Stimulated activated CD4-positive, alpha-beta T cell treated with anti-CD3 and anti-CD28 coated beads, Interleukin-15, amount 100 ng/mL, for 48 hours (primary cell): ENCODE measurements around the gene TNFSF11.

ENCODE experiments used
- DNase-seq, 2 donors: peaks; one replicate each; pipeline ENCODE4 v3.0.0-alpha.2; 2020; ENCODE audit warnings: low read depth in 2 of 2

The TNFSF11 gene

DNA sequence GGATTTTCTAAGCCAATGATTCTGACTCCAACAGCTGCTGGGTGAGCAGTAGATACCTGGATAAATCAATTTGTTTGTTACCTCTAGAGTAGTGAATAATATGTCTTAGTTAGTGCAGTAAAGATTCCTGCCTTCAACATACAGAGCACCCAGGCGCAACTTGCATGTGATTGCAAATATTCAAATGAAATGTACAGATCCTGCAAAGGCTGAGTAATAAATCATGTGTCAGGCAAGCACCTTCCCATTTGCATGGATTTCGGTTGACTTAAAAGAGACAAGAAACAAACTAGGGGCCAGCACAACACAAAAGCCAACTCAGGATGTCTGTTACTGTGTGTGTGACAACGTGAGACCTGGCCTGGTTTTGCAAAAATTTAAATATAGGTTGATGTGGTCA lies 79.7 kb downstream of the TNFSF11 start:
- no peak for DNase-seq

DNA sequence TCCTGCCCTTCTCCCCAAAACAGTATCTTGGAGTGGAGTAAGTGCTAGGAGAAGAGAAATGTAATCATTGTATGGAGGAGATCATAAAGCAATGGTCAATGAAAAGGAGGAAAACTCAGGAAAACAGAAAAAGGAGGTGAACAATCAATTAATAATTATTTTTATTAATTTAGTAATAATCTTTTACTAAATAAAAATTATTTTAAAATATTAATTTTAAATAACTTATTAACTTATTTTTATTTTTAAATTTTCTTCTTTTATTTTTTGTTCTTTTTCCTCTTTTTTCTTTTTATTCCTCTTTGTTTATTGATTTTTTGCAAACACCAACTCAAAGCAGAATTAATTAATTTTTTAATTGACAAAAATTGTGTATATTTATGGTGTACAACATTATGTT lies 80.3 kb downstream of the TNFSF11 start:
- DNase-seq: no peak

DNA sequence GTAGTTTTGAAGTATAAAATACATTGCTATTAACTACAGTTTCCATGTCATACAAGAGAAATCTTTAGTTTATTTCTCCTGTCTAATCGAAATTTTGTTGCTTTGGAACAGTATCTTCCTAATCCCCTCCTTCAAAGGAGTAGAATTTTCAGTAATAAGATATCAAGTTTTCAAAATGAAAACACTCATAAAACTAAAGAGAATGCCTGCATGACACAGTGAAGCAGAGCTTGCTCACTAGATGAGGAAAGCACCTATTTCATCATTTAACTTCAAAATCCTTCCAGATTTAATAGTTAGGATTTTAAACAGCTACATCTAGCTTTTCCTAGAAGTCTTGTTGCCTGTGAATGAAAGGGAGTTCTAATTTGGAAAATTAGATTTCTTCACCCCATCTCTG lies 80.8 kb downstream of the TNFSF11 start:
- no peak for DNase-seq

DNA sequence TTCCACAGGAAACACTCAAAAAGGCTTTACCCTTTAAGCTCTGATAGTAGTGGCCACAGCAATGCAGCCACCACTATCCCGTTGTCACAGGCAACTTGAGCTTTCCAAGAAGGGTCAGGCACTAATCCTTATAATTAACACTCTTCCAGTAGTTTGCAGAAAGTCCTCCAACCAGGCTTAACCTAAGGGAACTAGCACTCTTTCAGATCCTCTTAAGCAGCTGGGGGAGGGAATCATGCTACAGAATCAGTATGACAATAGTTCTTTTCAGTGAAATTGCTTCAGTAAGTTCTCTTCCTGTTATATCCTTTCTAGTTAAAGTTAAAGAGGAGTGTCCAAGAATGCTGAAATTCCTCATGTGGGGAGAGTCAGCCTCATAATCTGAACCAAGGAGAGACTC lies 82.2 kb downstream of the TNFSF11 start:
- no peak for DNase-seq

DNA sequence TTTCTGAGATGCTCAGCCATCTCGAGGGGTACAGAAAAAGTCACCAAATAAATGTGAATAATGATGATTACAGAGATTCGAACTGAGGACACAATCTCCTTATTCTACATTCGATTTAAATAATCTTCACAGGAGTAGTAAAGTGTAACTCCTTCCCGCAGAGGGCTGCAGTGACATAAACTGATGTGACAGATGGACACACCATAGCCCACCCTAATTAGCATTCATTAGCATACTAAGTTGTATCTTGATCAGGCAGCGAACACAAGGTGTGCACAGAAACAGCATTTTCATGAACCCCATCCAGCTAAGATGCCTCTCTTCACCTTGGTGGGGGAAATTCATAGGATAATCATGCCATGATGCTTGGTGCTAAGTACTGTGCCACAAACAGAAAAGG lies 83.0 kb downstream of the TNFSF11 start:
- DNase-seq: no peak
